Stimulated activated naive CD4-positive, alpha-beta T cell treated with Interleukin-2 at 50 U/mL for 16 hours (primary cell): ENCODE results near the gene ELOF1.
"Not testable (repeated sequence)": the region's sequence is repeated elsewhere in the genome, so short reads cannot be mapped to it uniquely, and the experiment has no call there.

Experiments used
- DNase-seq: peaks from one replicate; lab custom pipeline; 2025; lab: John Stamatoyannopoulos, UW

Gene ELOF1

GRCh38 chr19:11570039-11570462, 11.0 kb upstream of the ELOF1 start:
- DNase-seq: no peak

GRCh38 chr19:11566164-11566563, 7.1 kb upstream of the ELOF1 start:
- no peak for DNase-seq

GRCh38 chr19:11565649-11565980, 6.6 kb upstream of the ELOF1 start:
- not testable (repeated sequence) for DNase-seq

GRCh38 chr19:11564082-11564807, 5.2 kb upstream of the ELOF1 start:
- DNase-seq: not testable (repeated sequence)

- no peak for DNase-seq
Measured at GRCh38 chr19:11563532-11563931, 4.5 kb upstream of the ELOF1 start.

GRCh38 chr19:11560404-11561051, 1.5 kb upstream of the ELOF1 start:
- peak; percentile 20 for DNase-seq

- DNase-seq: no peak
Measured at GRCh38 chr19:11556634-11557420, 2.2 kb downstream of the ELOF1 start.

GRCh38 chr19:11555246-11555645, 3.8 kb downstream of the ELOF1 start:
- no peak for DNase-seq

- no peak for DNase-seq
Measured at GRCh38 chr19:11554160-11554559, 4.9 kb downstream of the ELOF1 start.

GRCh38 chr19:11552666-11553372, 6.2 kb downstream of the ELOF1 start:
- no peak for DNase-seq

GRCh38 chr19:11551603-11552235, 7.3 kb downstream of the ELOF1 start:
- DNase-seq: no peak

- DNase-seq: no peak
Measured at GRCh38 chr19:11550265-11550664, 8.8 kb downstream of the ELOF1 start.

- no peak for DNase-seq
Measured at GRCh38 chr19:11549386-11549953, 9.6 kb downstream of the ELOF1 start.

GRCh38 chr19:11547929-11548700, 10.9 kb downstream of the ELOF1 start:
- no peak for DNase-seq

GRCh38 chr19:11541238-11541637, 17.8 kb downstream of the ELOF1 start:
- DNase-seq: no peak

GRCh38 chr19:11540645-11541044, 18.4 kb downstream of the ELOF1 start:
- DNase-seq: no peak

GRCh38 chr19:11539495-11540365, 19.3 kb downstream of the ELOF1 start:
- no peak for DNase-seq

- no peak for DNase-seq
Measured at GRCh38 chr19:11538232-11539036, 20.6 kb downstream of the ELOF1 start, which contains the start of gene CNN1. CNN1 (plus strand) TSS chr19:11538851; CDS start chr19:11538928, 77 bp downstream.
